Panc1 (cell line): ENCODE measurements around the gene KLF15.

Experiments used
- CTCF ChIP-seq: fragments of 450-650 bp; IDR thresholded peaks from 2 replicates; pipeline ENCODE4 v1.5.1; 2017; ENCODE audit warnings: mild to moderate bottlenecking
- POLR2AphosphoS5 ChIP-seq: IDR thresholded peaks from 2 replicates; pipeline ENCODE4 v1.6.1; 2012; ENCODE audit warnings: mild to moderate bottlenecking, low read depth, low read length, moderate library complexity
- REST ChIP-seq, 2 experiments: IDR thresholded peaks; 2 replicates each; pipeline ENCODE4 v1.6.1; 2011 to 2012; ENCODE audit warnings: low read depth in 2 of 2, control low read depth in 1 of 2, low read length in 1 of 2, mild to moderate bottlenecking in 1 of 2, moderate library complexity in 1 of 2; ENCODE audit not compliant: insufficient read depth in 1 of 2
- SIN3A ChIP-seq: IDR thresholded peaks from 2 replicates; pipeline ENCODE4 v1.6.1; 2012; ENCODE audit warnings: low read depth, mild to moderate bottlenecking, low read length, moderate library complexity, borderline replicate concordance; ENCODE audit not compliant: insufficient read depth

GRCh38 chr3:126360046-126360713, 3.0 kb upstream of the KLF15 start:
- TF ChIP-seq CTCF (no peak), POLR2AphosphoS5 (no peak), SIN3A (no peak), REST (IDR thresholded peaks at IDR 0.05; ENCODE audit: insufficient read depth in 1 of 2, low read depth in 2 of 2, low read length in 1 of 2) (no peak)
